Measurements from ENCODE around the gene DHRS7B. TPM values are rescaled to one million over a fixed set of nuclear protein-coding genes. Genes with fewer than 3 reads are reported as not detected.

DHRS7B gene
- total RNA-seq, 2 experiments from 2014 or later = 14.1 to 14.7 TPM

DNA sequence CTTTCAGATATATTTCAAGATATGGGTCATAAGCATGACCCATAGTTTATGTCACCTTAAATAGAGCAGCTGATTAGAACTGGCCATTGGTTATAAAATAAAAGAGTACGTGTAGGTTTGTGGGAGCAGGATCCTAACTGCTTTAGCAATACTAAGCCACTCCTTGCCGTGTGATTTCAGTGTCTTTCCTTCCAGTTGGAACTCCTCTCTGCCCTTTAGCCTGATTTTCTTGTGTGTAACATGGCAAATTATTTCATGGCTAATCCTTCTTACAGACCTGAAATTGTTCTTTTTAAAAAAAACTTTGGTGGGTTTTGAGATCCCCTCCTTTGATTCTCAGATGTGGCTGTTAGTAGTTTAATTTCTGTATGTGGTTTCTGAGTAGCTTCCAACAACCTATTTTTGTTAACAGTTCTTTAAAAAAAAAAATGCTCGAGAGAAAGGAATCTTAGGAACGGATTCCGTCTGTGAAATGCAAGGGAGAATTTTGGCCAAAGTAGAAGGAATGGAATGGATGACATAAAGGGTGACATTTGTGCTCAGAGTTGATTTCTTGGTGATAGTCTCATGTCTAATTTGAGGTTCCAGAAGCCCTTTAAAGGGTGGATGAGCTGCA lies 39.9 kb downstream of the DHRS7B start:
- Mint-ChIP-seq H3K4me3 (no peak overlapping the region), H3K27me3 (no peaks in the 10 kb centered on the region), H3K27ac (no peak overlapping the region), H3K9me3 (no peaks in the 10 kb centered on the region), H3K4me1 (peaks cover 8% of the 10 kb centered on the region), H3K36me3 (ENCODE audit: low read depth) (no peaks in the 10 kb centered on the region)
- no peak for DNase-seq
- CTCF ChIA-PET = interaction anchor here (0.7 kb wide), 1 partner anchor 24 kb away, joined by 4 read pairs; no protein-coding TSS in a partner anchor
- POLR2A ChIA-PET = no interaction called here

DNA sequence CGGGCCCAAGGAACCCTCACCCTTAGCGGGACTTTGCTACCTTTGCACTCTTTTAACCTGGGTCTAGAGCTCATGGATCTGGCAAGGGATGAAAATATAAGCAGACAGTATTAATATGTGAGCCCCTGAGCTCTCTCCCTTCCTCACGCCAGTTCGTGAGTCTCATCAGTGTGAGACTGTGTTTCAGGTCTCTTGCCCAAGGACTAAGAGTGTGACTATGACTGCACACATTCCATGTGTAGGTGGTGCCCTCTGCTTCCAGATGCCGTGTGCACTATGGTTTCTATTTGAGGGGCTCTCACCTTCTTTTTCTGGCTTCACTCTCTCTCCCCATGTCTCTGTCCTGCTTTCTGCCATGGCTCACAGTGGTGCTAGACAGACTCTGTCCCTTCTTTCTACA lies 40.5 kb downstream of the DHRS7B start:
- CTCF ChIA-PET = interaction anchor here (0.5 kb wide), 1 partner anchor 68 kb away, joined by 4 read pairs; no protein-coding TSS in a partner anchor

DNA sequence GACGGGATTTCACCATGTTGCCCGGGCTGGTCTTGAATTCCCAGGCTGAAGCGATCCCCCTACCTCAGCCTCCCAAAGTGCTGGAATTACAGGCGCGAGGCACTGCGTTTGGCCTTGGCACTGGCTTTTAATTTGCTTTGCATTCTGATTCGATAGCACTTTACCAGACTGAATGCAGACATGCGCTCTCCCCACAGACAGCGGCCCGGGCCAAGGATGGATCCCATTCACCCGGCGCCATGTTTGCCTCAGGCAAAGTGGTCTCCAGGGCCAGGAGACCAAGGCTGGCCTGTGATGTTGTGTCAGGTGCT lies 41.7 kb downstream of the DHRS7B start:
- Mint-ChIP-seq H3K36me3 (ENCODE audit: low read depth) (peaks cover 10% of the 10 kb centered on the region), H3K4me3 (no peak overlapping the region), H3K9me3 (no peaks in the 10 kb centered on the region), H3K4me1 (peaks cover 10% of the 10 kb centered on the region), H3K27ac (no peak overlapping the region), H3K27me3 (no peaks in the 10 kb centered on the region)
- no peak for DNase-seq
- POLR2A ChIA-PET = no interaction called here
- CTCF ChIA-PET = no interaction called here

More for the DNA sequence above, 40.5 kb downstream of the DHRS7B start:
- Mint-ChIP-seq H3K9me3 (no peaks in the 10 kb centered on the region), H3K27me3 (no peaks in the 10 kb centered on the region), H3K4me1 (peaks cover 10% of the 10 kb centered on the region), H3K4me3 (no peak overlapping the region), H3K27ac (no peak overlapping the region), H3K36me3 (ENCODE audit: low read depth) (peaks cover 4% of the 10 kb centered on the region)
- DNase-seq = no peak
- POLR2A ChIA-PET = interaction anchor here (0.7 kb wide), 1 partner anchor 1068 kb away, joined by 3 read pairs; no protein-coding TSS in a partner anchor

DNA sequence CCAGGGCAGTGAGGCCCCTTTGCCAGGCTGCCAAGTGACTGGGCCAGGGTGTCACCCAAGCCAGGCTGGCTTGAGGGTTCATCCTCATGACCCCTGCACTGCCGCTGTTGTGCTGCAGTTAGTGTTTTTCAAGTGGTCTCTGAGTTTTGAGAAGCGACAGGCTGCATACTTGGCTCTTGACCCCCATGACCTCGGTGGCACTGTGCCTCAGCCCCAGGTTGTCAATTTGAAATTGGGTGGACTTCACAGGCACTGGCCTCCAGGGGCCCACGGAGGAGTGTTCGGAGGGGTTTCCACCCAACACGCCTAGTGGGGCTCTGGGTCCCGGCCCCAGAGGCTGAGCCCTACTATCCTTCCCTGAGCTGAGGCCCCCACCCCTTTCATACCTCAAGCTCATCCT lies 42.7 kb downstream of the DHRS7B start:
- CTCF ChIA-PET = interaction anchor here (1.0 kb wide), 1 partner anchor 41 kb away, joined by 3 read pairs; no protein-coding TSS in a partner anchor
- peaks cover 12% of the 10 kb centered on the region for H3K36me3 Mint-ChIP-seq (ENCODE audit: low read depth)
- H3K27ac Mint-ChIP-seq = no peak overlapping the region
- H3K4me3 Mint-ChIP-seq = no peak overlapping the region
- no peak for DNase-seq
- POLR2A ChIA-PET = no interaction called here
- peaks cover 10% of the 10 kb centered on the region for H3K4me1 Mint-ChIP-seq
- no peaks in the 10 kb centered on the region for H3K9me3 Mint-ChIP-seq
- H3K27me3 Mint-ChIP-seq = no peaks in the 10 kb centered on the region

DNA sequence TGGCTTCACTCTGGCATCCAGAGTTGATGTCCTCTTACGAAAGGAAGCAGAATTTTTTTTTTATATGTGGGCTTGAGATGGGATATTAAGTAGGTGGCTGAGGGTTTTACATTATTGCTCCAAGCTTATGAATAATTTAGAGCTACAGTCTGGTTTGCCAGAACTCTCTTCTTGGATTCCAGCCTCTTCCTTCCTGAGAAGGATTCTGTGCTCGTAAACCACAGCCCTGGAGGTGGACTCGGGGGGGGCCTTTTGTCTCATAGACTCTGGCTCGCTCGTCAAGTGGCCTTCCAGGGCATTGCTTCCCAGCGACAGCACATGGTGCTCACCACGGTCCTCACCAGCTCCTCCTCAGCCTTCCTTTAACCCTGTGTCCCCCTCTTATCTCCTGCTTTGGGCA lies 44.0 kb downstream of the DHRS7B start:
- Mint-ChIP-seq H3K9me3 (no peaks in the 10 kb centered on the region), H3K27me3 (no peaks in the 10 kb centered on the region), H3K4me3 (no peak overlapping the region), H3K36me3 (ENCODE audit: low read depth) (peaks cover 12% of the 10 kb centered on the region), H3K27ac (no peak overlapping the region), H3K4me1 (peaks cover 10% of the 10 kb centered on the region)
- DNase-seq = no peak
- ChIA-PET CTCF (interaction anchor here (0.5 kb wide), 1 partner anchor 70 kb away, joined by 3 read pairs; no protein-coding TSS in a partner anchor), POLR2A (no interaction called here)

DNA sequence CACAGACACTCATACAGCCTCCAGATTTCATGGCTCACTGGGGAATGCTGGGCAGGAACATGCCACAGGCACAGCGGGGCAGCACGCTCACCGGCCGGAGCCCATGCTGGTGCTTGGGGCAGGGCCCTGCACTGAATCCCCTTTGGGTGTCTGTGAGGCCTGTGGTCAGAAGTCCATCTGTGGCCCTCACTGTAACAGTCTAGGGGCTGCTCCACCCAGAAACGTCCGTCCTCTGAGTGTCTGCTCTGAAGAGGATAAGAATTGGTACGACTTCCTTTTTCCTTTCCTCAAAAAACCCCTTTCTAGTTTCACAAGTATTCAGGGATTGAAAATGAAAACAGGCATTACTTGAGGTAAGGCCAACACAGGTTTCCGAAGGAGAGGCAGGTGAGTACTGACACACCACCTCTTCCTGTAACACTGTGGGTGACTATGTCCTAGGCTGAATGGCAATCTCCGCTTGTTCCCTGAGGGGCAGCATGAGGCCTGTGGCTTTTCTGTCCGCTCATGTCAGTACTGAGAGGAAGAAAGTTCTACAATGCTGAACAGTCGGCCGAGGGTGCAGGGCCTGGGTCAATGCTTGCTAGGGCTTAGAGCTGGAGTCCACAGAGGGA lies 44.7 kb downstream of the DHRS7B start:
- DNase-seq = no peak
- peaks cover 10% of the 10 kb centered on the region for H3K4me1 Mint-ChIP-seq

DNA sequence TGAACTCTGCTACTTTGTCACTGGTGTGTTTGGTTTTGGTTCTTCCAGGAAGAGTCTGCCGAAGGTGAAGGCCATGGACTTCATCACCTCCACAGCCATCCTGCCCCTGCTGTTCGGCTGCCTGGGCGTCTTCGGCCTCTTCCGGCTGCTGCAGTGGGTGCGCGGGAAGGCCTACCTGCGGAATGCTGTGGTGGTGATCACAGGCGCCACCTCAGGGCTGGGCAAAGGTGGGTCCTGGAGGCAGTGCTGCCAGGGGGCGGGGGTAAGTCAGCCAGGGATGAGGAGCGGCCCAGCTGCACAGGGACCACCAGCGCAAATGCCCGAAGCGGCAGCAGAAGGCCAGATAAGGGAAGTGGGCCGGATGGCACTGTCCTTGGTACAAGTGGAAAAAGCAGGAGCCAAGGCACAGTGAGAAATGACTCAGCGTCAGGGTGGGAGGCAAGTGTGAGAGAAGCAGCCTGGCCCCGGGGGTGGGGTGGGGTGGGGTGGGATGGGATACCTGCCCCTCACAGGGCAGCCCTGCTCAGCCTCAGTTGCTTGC lies 45.3 kb downstream of the DHRS7B start:
- ChIA-PET POLR2A (no interaction called here), CTCF (no interaction called here)
- Mint-ChIP-seq H3K27ac (no peak overlapping the region), H3K36me3 (ENCODE audit: low read depth) (peaks cover 12% of the 10 kb centered on the region), H3K9me3 (no peaks in the 10 kb centered on the region), H3K4me3 (no peak overlapping the region), H3K4me1 (peaks cover 10% of the 10 kb centered on the region), H3K27me3 (no peaks in the 10 kb centered on the region)
- DNase-seq = no peak

More for the DNA sequence above, 44.7 kb downstream of the DHRS7B start:
- no peaks in the 10 kb centered on the region for H3K27me3 Mint-ChIP-seq
- no peaks in the 10 kb centered on the region for H3K9me3 Mint-ChIP-seq
- H3K36me3 Mint-ChIP-seq (ENCODE audit: low read depth) = peaks cover 12% of the 10 kb centered on the region
- POLR2A ChIA-PET = no interaction called here
- H3K4me3 Mint-ChIP-seq = no peak overlapping the region
- CTCF ChIA-PET = no interaction called here
- H3K27ac Mint-ChIP-seq = no peak overlapping the region

DNA sequence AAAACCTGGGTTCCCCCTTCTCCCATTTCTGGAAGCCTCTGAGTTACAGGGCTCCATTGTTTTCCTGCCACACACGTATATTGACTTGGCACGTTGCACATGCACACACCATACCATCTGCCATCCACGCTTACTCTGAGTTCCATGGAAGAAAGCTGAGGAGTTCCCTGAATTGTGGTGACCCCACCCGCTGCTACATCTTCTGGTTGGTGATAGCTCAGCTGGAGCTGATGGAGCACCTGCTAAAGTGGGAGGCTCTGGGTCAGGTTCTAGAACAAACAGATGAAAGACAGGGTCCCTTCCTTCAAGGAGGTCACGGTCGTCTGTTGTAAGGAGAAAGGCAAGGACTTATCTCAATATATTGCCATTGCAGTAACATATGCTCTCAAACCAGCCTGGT lies 46.1 kb downstream of the DHRS7B start:
- no peak overlapping the region for H3K4me3 Mint-ChIP-seq
- DNase-seq = no peak
- POLR2A ChIA-PET = no interaction called here
- H3K36me3 Mint-ChIP-seq (ENCODE audit: low read depth) = peaks cover 12% of the 10 kb centered on the region
- no peak overlapping the region for H3K27ac Mint-ChIP-seq
- no peaks in the 10 kb centered on the region for H3K9me3 Mint-ChIP-seq
- CTCF ChIA-PET = no interaction called here
- peaks cover 10% of the 10 kb centered on the region for H3K4me1 Mint-ChIP-seq
- H3K27me3 Mint-ChIP-seq = no peaks in the 10 kb centered on the region

DNA sequence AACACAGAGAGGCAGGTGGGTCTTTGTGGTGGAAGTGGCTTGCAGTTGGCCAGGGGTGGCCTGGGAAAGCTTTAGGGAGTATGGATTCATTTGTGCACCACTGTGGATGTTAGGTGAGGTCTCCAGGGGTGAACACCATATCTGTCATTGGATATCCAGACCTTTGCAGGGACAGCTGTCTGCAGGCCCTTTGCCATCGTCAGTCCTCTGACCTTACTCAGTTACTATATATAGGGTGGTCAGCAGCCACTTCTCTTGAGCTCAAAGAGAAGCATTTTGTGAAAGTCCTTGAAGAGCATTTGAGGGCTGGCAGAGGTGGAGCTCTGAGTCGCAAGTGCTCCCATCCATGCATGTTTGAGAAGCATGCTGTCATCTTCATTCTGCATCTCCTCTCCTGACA lies 46.8 kb downstream of the DHRS7B start:
- Mint-ChIP-seq H3K27me3 (no peaks in the 10 kb centered on the region), H3K9me3 (no peaks in the 10 kb centered on the region), H3K27ac (no peak overlapping the region), H3K4me3 (no peak overlapping the region), H3K4me1 (peaks cover 10% of the 10 kb centered on the region), H3K36me3 (ENCODE audit: low read depth) (peaks cover 12% of the 10 kb centered on the region)
- ChIA-PET POLR2A (no interaction called here), CTCF (interaction anchor here (0.6 kb wide), 1 partner anchor 34 kb away, joined by 3 read pairs; no protein-coding TSS in a partner anchor)
- DNase-seq = no peak

DNA sequence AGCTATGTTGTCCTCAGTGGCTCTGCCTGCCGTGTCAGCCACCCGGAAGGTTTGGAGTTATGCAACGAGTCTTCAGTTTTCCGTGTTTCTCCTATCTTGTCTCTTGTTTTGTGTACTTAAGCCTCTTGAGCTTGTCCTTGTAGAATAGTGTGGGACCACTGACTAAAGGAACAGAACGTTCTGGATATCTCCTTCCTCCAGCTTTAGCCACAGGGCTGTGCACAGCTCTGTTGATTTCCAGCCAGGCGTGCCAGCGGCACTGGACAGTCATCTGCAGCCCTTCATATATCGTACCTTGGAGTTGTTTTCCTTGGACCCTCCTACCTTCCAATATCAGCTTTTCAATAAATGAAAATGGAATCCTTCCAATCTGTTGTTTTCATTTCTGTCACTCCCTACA lies 47.4 kb downstream of the DHRS7B start:
- ChIA-PET POLR2A (no interaction called here), CTCF (no interaction called here)
- H3K27ac Mint-ChIP-seq = no peak overlapping the region
- peaks cover 15% of the 10 kb centered on the region for H3K36me3 Mint-ChIP-seq (ENCODE audit: low read depth)
- no peak for DNase-seq
- peaks cover 10% of the 10 kb centered on the region for H3K4me1 Mint-ChIP-seq
- no peaks in the 10 kb centered on the region for H3K9me3 Mint-ChIP-seq
- H3K27me3 Mint-ChIP-seq = no peaks in the 10 kb centered on the region
- no peak overlapping the region for H3K4me3 Mint-ChIP-seq

DNA sequence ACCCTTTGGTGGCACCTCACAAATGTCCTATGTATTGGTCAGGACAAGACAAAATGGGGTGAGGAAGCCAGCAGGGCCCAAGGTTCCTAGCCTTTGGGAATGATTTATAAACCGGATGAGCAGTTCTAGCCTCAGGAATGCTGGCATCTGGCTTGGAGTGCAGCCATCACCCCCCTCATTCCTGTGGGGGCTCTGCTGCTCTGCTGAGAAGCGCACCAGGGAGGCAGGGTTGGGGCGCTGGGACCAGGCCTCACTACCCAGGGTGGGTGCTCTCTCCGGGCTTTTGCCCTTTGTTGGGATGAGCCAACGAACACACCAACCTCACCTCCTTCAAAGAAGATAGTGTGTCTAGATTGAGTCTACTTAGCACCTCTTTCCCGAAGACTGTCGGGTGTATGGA lies 47.9 kb downstream of the DHRS7B start:
- Mint-ChIP-seq H3K27ac (no peak overlapping the region), H3K4me1 (peaks cover 10% of the 10 kb centered on the region), H3K27me3 (no peaks in the 10 kb centered on the region), H3K9me3 (no peaks in the 10 kb centered on the region), H3K4me3 (no peak overlapping the region), H3K36me3 (ENCODE audit: low read depth) (peaks cover 15% of the 10 kb centered on the region)
- ChIA-PET POLR2A (no interaction called here), CTCF (no interaction called here)
- no peak for DNase-seq

DNA sequence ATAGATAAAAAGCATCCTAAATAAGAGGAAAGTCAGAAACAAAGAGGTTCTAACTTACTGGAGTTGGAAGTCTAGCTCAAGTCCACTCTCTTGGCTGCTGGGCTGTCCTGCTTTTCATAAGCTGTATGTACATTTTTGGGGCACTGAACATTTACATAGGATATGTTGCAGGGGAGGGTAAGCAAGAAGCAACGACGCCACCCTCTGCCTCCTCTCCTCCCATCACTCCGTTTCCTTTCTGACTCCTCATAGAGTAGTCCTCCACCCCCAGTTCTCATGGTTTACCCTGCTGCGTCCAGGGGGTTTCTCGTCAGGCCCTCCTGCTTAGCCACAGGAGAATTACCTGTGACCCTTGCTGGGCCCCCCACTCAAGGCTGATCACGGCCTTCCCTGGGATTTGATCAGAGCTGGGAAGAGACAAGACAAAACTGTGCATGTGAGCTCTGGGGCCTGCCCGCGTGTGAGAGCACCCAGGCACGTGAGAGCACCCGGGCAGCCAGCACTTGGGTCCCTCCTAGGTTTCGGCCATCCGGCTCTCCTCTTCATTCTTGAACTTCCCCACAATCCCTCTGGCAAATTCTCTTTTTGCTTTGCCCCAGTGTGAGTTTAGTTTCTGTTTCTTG lies 50.1 kb downstream of the DHRS7B start:
- Mint-ChIP-seq H3K27me3 (no peaks in the 10 kb centered on the region), H3K4me1 (no peaks in the 10 kb centered on the region), H3K36me3 (ENCODE audit: low read depth) (peaks cover 14% of the 10 kb centered on the region), H3K4me3 (no peak overlapping the region), H3K9me3 (no peaks in the 10 kb centered on the region), H3K27ac (no peak overlapping the region)
- ChIA-PET POLR2A (no interaction called here), CTCF (interaction anchor here (1.1 kb wide), 1 partner anchor 14 kb away, joined by 5 read pairs; no protein-coding TSS in a partner anchor)
- no peak for DNase-seq

DNA sequence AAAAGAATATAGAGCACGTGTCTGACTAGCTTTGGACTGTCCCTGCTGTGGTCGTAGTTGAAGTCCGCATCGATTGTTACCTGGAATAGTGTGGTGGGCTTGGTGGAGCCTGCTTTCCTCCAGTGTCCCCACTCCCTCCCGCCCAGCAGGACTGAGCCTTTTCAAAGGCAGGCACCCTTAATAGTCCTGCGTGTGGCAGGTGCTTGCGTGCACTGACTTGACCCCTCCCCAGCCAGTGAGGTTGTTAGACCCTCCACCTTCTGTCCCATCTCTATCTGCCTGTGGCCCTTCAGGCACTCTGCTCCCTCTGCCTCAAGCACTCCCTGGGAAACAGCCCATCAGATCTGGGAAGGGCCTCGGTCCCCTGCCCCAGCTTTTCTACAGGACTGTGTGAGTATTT lies 50.6 kb downstream of the DHRS7B start:
- no peak overlapping the region for H3K27ac Mint-ChIP-seq
- H3K9me3 Mint-ChIP-seq = no peaks in the 10 kb centered on the region
- ChIA-PET POLR2A (no interaction called here), CTCF (interaction anchor here (1.7 kb wide), 1 partner anchor 12 kb away, joined by 5 read pairs; no protein-coding TSS in a partner anchor)
- H3K27me3 Mint-ChIP-seq = no peaks in the 10 kb centered on the region
- no peak overlapping the region for H3K4me3 Mint-ChIP-seq
- H3K36me3 Mint-ChIP-seq (ENCODE audit: low read depth) = peaks cover 11% of the 10 kb centered on the region
- no peak for DNase-seq
- H3K4me1 Mint-ChIP-seq = no peaks in the 10 kb centered on the region

Measured in activated CD4-positive, alpha-beta T cell treated with anti-CD3 and anti-CD28 coated beads, Interleukin-2, amount 10 ng/mL, durations not matched to agents 7 days and 5 days (primary cell).